ENCODE results near the gene SOS2.
A peak's percentile ranks its signal among the peaks of the same experiment; 100 is the strongest.
"Not testable (repeated sequence)": the region's sequence is repeated elsewhere in the genome, so short reads cannot be mapped to it uniquely, and the experiment has no call there.

SOS2 gene

GRCh38 chr14:50225067-50225973, 6.1 kb downstream of the SOS2 start:
- DNase-seq = no peak

GRCh38 chr14:50222055-50222613, 9.2 kb downstream of the SOS2 start:
- DNase-seq = no peak

DNA sequence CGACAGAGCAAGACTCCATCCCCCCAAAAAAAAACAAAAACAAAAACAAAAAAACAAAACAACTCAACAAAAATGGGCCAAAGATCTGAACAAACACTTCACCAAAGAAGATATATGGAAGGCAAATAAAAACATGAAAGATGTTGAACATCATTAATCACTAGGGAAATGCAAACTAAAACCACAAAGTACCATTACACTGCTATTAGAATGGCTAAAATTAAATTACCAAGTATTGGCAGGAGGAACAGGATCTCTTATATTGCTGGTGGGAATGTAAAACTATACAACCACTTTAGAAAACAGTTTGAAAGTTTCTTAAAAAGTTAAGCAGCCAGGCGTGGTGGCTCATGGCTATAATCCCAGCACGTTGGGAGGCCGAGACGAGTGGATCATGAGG, 12.9 kb downstream of the SOS2 start:
- no peak for DNase-seq

DNA sequence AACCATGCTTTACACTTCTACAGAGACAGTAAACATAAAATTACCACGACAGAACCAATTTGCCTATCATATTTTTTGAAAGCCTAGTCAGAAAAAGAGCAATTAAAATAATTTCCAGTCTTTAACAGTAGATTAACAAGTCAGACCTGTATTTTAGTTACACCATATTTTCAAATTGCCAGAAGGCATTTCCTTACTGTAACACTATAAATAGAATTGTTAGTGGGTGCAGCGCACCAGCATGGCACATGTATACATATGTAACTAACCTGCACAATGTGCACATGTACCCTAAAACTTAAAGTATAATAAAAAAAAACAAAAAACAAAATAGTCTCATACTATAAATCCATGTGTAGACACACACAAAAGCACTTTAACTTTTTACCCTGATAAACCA, 16.0 kb downstream of the SOS2 start:
- DNase-seq = no peak

GRCh38 chr14:50213795-50214194, 17.6 kb downstream of the SOS2 start:
- DNase-seq = no peak

- DNase-seq = no peak
Observed at GRCh38 chr14:50212726-50213125, 18.7 kb downstream of the SOS2 start.

DNA sequence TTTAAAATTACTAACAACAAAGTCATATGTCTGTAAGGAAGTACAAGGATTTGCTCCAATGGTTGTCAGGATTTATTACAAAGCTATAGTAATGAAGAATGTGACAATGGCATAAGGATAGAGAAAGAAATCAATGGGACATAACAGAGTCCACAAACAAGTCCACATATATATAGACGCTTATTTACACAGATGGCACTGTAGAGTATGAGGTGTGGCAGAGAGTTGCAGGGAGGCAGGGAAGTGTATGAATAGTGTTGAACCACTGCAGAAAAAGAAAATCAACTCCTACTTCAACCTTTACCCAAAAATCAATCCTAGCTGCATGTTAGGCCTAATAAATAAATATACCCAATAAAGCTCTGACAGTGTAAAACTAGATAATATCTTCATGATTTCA, 21.3 kb downstream of the SOS2 start:
- DNase-seq = no peak

DNA sequence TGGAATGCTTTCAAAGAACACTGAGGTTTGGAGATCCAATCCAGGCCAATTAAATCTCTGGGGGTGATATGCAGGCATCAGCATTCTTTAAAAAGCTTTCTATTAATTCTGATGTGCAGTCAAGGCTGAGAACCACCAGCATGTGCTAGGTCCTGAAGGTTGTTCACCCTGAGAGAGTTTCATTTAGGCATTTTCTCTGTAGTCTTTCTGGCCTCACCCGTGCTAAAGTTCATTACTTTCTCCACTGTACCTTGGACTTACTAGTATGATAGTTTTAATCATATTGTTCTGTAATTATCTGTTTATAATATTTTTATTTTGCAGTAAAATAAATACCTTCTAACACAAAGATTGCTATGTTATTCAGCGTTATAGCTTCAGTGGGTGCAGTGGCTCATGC, 32.9 kb downstream of the SOS2 start:
- DNase-seq = no peak

- DNase-seq = no peak
Observed at GRCh38 chr14:50191499-50191898, 39.9 kb downstream of the SOS2 start.

DNA sequence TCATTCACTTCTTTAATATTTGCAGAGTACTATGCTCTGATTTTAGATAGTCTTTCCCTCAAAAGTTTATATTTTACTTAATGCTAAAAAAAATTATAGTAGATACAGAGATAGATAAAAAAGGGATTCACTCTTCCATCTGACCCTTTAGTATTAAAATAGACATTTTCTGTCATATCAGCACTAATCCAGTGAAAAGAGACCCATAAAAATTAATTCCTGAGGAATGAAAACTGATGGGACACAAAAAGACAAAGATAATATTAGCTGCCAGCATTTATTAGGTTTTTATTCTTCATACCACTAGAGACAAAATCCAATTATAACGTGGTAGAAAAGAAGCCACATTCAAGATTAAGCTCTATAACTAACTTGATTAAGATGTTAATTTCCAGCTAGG, 45.3 kb downstream of the SOS2 start:
- no peak for DNase-seq

- no peak for DNase-seq
Observed at GRCh38 chr14:50173891-50174290, 57.5 kb downstream of the SOS2 start.

GRCh38 chr14:50171895-50172294, 59.5 kb downstream of the SOS2 start:
- DNase-seq = no peak

DNA sequence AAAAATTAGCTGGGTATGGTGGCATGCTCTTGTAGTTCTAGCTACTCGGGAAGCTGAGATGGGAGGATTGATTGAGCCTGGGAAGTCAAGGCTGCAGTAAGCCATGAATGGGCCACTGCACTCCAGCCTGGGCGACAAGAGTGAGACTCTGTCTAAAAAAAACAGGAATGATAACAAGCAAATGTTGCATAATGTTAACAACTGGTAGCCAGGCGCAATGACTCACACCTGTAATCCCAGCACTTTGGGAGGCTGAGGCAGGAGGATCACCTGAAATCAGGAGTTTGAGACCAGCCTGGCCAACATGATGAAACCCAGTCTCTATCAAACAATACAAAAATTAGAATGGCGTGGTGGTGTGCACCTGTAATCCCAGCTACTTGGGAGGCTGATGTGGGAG, 64.0 kb downstream of the SOS2 start:
- not testable (repeated sequence) for DNase-seq

DNA sequence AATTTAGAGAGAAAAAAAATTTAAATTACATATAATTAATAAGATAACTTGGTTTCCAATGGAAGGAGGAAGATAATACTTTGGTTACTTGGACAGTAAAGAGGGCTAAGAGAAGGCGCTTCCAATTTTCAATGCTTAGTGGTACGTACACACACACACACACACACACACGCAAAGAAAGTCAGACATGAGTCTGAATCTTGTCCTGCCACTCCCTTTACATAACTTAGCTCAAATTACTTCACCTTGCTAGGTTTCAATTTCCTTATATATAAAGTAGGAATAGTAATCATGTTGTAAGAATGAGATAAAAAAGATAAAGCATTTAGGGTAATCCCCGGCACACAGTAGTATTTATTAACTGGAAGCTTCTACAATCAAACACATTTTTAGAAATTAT, 75.3 kb downstream of the SOS2 start:
- DNase-seq = no peak

DNA sequence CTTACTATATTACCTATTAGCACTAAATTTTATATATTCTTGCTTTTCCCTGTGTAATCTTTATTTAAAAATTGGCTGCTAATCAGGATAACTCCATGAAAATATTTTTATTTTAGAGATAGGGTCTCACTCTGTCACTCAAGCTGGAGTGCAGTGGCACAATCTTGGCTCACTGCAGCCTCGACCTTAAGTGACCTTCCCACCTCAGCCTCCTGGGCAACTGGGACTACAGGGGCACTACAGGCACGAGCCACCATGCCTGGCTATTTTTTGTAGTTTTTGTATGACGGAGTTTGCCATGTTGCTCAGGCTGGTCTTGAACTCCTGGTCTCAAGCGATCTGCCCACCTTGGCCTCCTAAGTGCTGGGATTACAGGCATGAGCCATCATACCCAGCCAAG, 82.6 kb downstream of the SOS2 start:
- no peak for DNase-seq

GRCh38 chr14:50139192-50139591, 92.2 kb downstream of the SOS2 start:
- no peak for DNase-seq

DNA sequence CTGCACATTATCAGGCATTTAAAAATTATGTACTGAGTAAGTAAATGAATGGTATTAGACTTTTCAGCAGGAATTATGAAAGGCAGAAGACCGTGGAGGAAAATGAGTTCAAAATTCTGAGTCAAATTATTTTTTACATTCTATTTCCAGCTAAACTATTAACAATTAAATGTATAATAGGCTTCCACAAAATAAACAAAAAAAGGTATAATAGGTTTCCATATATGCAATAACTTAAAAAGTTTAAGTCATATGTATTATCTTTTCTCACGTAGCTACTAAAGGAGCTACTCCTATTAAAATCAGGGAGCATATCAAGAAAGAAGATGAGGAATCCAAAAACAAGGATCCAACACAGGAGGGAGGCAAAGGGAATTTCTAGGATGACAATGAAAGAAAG, 103.6 kb downstream of the SOS2 start:
- no peak for DNase-seq

DNA sequence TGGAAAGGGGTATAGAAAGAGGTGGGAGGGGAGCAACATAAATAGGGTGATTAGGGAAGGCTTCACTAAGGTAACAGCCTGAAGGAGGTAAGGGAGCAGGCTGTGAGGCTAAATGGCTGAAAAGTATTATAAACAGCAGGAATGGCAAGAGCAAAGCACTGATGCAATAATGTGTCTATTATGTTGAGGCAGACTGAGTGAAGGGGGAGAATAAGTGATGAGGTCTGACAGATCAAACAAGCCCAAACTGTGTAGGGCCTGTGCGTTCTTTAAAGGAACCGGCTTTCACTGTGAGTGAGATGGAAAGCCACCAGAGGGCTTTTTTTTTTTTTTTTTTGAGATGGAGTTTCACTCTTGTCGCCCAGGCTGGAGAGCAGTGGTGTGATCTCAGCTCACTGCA, 108.3 kb downstream of the SOS2 start:
- DNase-seq = no peak

- no peak for DNase-seq
Observed at GRCh38 chr14:50122291-50122690, 109.1 kb downstream of the SOS2 start.

DNA sequence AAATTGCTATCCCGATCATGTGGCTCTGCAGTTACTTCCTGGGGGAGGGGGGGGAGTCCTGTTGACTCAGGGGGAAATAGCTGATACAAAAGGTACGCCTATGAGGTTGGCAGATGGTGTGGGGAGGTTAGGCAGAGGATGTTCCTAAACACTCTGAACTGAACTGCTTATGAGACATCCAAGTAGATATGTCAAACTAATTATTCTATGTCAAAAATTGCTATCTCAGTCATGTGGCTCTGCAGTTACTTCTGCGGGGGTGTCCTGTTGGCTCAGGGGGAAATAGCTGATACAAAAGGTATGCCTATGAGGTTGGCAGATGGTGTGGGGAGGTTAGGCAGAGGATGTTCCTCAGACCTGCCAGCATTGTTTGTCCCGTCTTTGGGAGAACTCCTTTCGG, 109.9 kb downstream of the SOS2 start:
- no peak for DNase-seq

DNA sequence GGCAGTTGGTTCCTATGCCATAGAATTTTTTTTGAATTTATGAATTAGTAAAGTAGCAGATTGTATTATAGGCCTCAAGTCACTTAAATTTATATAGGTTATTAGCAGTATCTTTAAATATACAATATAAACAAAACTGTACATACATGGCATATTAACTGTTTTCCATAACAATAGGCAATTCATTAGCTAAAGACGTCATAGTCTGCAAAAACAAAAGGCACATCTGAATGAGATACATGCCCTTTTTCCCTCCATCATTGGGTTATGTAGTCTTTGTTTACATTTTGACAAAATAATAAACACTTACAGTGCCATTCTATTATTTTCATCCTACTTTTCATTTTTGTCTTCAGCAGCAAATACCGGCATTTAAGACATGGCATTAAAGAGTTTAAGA, 113.9 kb downstream of the SOS2 start:
- DNase-seq = no peak

GRCh38 chr14:50116966-50117365, 114.4 kb downstream of the SOS2 start:
- DNase-seq = no peak

- peak; percentile 97 for DNase-seq
Observed at GRCh38 chr14:50116181-50116956, 115.0 kb downstream of the SOS2 start, which contains the start of gene VCPKMT. Gene VCPKMT, minus strand, starts transcription at chr14:50116572. Its CDS starts 20 bp downstream, at chr14:50116552.
